ENCODE measurements around the gene KIAA0319L. TPM values are rescaled to one million over a fixed set of nuclear protein-coding genes. Genes with fewer than 3 reads are reported as not detected.
"Not testable (repeated sequence)": the region's sequence is repeated elsewhere in the genome, so short reads cannot be mapped to it uniquely, and the experiment has no call there.

The KIAA0319L gene
- total RNA-seq, 1 donor from 2014 or later = 50.6 TPM

- Histone ChIP-seq H3K27me3 (no peaks in the 10 kb centered on the region), H3K36me3 (peaks cover 0 to 35% of the 10 kb centered on the region in 2 donors), H3K27ac (no peak overlapping the region), H3K4me3 (no peak overlapping the region), H3K9me3 (no peaks in the 10 kb centered on the region), H3K4me1 (no peaks in the 10 kb centered on the region)
- intact Hi-C loops (cut with DNase I) = no loop called here
- TF ChIP-seq, protein P1, sequence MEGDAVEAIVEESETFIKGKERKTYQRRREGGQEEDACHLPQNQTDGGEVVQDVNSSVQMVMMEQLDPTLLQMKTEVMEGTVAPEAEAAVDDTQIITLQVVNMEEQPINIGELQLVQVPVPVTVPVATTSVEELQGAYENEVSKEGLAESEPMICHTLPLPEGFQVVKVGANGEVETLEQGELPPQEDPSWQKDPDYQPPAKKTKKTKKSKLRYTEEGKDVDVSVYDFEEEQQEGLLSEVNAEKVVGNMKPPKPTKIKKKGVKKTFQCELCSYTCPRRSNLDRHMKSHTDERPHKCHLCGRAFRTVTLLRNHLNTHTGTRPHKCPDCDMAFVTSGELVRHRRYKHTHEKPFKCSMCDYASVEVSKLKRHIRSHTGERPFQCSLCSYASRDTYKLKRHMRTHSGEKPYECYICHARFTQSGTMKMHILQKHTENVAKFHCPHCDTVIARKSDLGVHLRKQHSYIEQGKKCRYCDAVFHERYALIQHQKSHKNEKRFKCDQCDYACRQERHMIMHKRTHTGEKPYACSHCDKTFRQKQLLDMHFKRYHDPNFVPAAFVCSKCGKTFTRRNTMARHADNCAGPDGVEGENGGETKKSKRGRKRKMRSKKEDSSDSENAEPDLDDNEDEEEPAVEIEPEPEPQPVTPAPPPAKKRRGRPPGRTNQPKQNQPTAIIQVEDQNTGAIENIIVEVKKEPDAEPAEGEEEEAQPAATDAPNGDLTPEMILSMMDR (IDR thresholded peaks at IDR 0.05) = no peak
- TF ChIP-seq POLR2A (IDR thresholded peaks at IDR 0.05) (no peak), POLR2AphosphoS5 (IDR thresholded peaks at IDR 0.05; ENCODE audit: insufficient read depth in 1 of 2, low read depth in 1 of 2) (no peak)
- DNase-seq (ENCODE audit: extremely low spot score in 2 of 2) = no peak
These were observed 81.1 kb downstream of the KIAA0319L start for GRCh38 chr1:35475856-35476674.

DNA sequence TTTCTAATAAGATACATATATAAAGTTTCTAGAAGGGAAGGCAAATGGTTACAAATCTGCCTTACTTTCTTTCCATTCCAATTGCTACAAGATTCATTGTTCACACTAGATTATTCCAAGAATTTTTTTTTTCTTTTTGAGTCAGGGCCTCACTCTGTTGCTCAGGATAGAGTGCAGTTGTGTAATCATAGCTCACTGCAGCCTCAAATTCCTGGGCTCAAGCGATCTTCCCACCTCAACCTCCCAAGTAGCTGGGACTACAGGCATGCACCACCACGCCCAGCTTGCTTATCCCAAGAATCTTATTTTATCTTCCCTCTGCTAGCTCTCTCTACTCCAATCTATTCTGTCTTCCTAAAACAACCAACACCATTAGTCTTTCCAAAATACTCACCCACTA, 81.8 kb downstream of the KIAA0319L start:
- Histone ChIP-seq H3K36me3 (peaks cover 0 to 35% of the 10 kb centered on the region in 2 donors), H3K4me3 (no peak overlapping the region), H3K4me1 (no peaks in the 10 kb centered on the region), H3K27ac (no peak overlapping the region), H3K27me3 (no peaks in the 10 kb centered on the region), H3K9me3 (no peaks in the 10 kb centered on the region)
- no peak for DNase-seq (ENCODE audit: extremely low spot score in 2 of 2)
- intact Hi-C loops (cut with DNase I) = no loop called here
- TF ChIP-seq POLR2AphosphoS5 (IDR thresholded peaks at IDR 0.05; ENCODE audit: insufficient read depth in 1 of 2, low read depth in 1 of 2) (no peak), POLR2A (IDR thresholded peaks at IDR 0.05) (no peak)
- TF ChIP-seq, protein P1 (IDR thresholded peaks at IDR 0.05) = no peak

GRCh38 chr1:35473216-35473615, 84.0 kb downstream of the KIAA0319L start:
- H3K4me1 ChIP-seq; H3K4me3 ChIP-seq; H3K27ac ChIP-seq; H3K27me3 ChIP-seq; intact Hi-C loops (cut with DNase I); H3K9me3 ChIP-seq; DNase-seq (ENCODE audit: extremely low spot score in 2 of 2): not testable (repeated sequence)
- peaks cover 0 to 45% of the 10 kb centered on the region in 2 donors for H3K36me3 ChIP-seq

- Histone ChIP-seq H3K9me3 (no peaks in the 10 kb centered on the region), H3K4me3 (no peak overlapping the region), H3K27me3 (no peaks in the 10 kb centered on the region), H3K4me1 (no peaks in the 10 kb centered on the region), H3K27ac (no peak overlapping the region), H3K36me3 (peaks cover 0 to 40% of the 10 kb centered on the region in 2 donors)
- intact Hi-C loops (cut with DNase I) = no loop called here
- no peak for TF ChIP-seq POLR2A (IDR thresholded peaks at IDR 0.05)
- TF ChIP-seq POLR2AphosphoS5 (IDR thresholded peaks at IDR 0.05; ENCODE audit: insufficient read depth in 1 of 2, low read depth in 1 of 2) = no peak
- no peak for DNase-seq (ENCODE audit: extremely low spot score in 2 of 2)
These were observed 86.1 kb downstream of the KIAA0319L start for GRCh38 chr1:35470977-35471613.

GRCh38 chr1:35466120-35466519, 91.1 kb downstream of the KIAA0319L start:
- Histone ChIP-seq H3K4me3 (no peak overlapping the region), H3K27ac (no peak overlapping the region), H3K27me3 (no peaks in the 10 kb centered on the region), H3K4me1 (no peaks in the 10 kb centered on the region), H3K36me3 (peaks cover 0 to 43% of the 10 kb centered on the region in 2 donors), H3K9me3 (no peaks in the 10 kb centered on the region)
- DNase-seq (ENCODE audit: extremely low spot score in 2 of 2) = no peak
- intact Hi-C loops (cut with DNase I) = no loop called here
- TF ChIP-seq POLR2AphosphoS5 (IDR thresholded peaks at IDR 0.05; ENCODE audit: insufficient read depth in 1 of 2, low read depth in 1 of 2) = no peak
- TF ChIP-seq, protein P1 (IDR thresholded peaks at IDR 0.05) = no peak
- TF ChIP-seq POLR2A (IDR thresholded peaks at IDR 0.05) = no peak

GRCh38 chr1:35463749-35464148, 93.5 kb downstream of the KIAA0319L start:
- DNase-seq (ENCODE audit: extremely low spot score in 2 of 2); H3K27me3 ChIP-seq; H3K4me3 ChIP-seq; H3K9me3 ChIP-seq; intact Hi-C loops (cut with DNase I); H3K27ac ChIP-seq; H3K4me1 ChIP-seq: not testable (repeated sequence)
- peaks cover 0 to 34% of the 10 kb centered on the region in 2 donors for H3K36me3 ChIP-seq
